Neuronal stem cell (in vitro differentiated cells): Measurements from ENCODE around the gene CSN2.
"Not testable (repeated sequence)": the region's sequence is repeated elsewhere in the genome, so short reads cannot be mapped to it uniquely, and the experiment has no call there.

Experiments used
- DNase-seq: peaks from one replicate; pipeline ENCODE4 v3.0.0-alpha.2; 2013; ENCODE audit warnings: low spot score
- H2AFZ ChIP-seq: one replicate; pipeline ENCODE4 v1.6.1; 2013; ENCODE audit warnings: mild to moderate bottlenecking, low read length, inconsistent platforms
- H2AK5ac ChIP-seq: 2 replicates; pipeline ENCODE4 v1.6.1; 2013; ENCODE audit warnings: low read depth, mild to moderate bottlenecking, inconsistent platforms, low read length, moderate library complexity, mixed read lengths
- H2BK120ac ChIP-seq: 2 replicates; pipeline ENCODE4 v1.6.1; 2013; ENCODE audit warnings: low read depth, mild to moderate bottlenecking, inconsistent platforms, low read length, moderate library complexity, mixed read lengths
- H2BK12ac ChIP-seq: one replicate; pipeline ENCODE4 v1.6.1; 2013; ENCODE audit warnings: low read length, inconsistent platforms
- H2BK15ac ChIP-seq: 2 replicates; pipeline ENCODE4 v1.6.1; 2013; ENCODE audit warnings: mild to moderate bottlenecking, low read length, inconsistent platforms, mixed read lengths
- H2BK5ac ChIP-seq: one replicate; pipeline ENCODE4 v1.6.1; 2013; ENCODE audit warnings: inconsistent platforms, mild to moderate bottlenecking, low read length, moderate library complexity
- H3K14ac ChIP-seq: one replicate; pipeline ENCODE4 v1.6.1; 2013; ENCODE audit warnings: low read length, inconsistent platforms
- H3K18ac ChIP-seq: 2 replicates; pipeline ENCODE4 v1.6.1; 2013; ENCODE audit warnings: low read length, inconsistent platforms
- H3K23ac ChIP-seq: 2 replicates; pipeline ENCODE4 v1.6.1; 2013; ENCODE audit warnings: low read depth, mild to moderate bottlenecking, mixed read lengths, low read length, inconsistent platforms; ENCODE audit not compliant: poor library complexity
- H3K27ac ChIP-seq: replicated peaks from 3 replicates; pipeline ENCODE4 v1.5.1; 2013; ENCODE audit warnings: low read length, inconsistent platforms
- H3K27me3 ChIP-seq, 3 experiments: 2 replicates each; pipeline ENCODE4 v1.6.1; 2013; ENCODE audit warnings: low read length in 3 of 3, mild to moderate bottlenecking in 2 of 3, inconsistent platforms in 1 of 3, low read depth in 1 of 3, mixed read lengths in 1 of 3, moderate library complexity in 1 of 3; ENCODE audit not compliant: control insufficient read depth in 3 of 3, insufficient read depth in 3 of 3
- H3K36me3 ChIP-seq, 2 donors: replicated peaks in 1 of 2; 2 replicates each; pipeline ENCODE4 v1.6.1; 2013; ENCODE audit warnings: low read length in 2 of 2; ENCODE audit not compliant: control insufficient read depth in 2 of 2, insufficient read depth in 2 of 2
- H3K4ac ChIP-seq: 2 replicates; pipeline ENCODE4 v1.6.1; 2013; ENCODE audit warnings: inconsistent platforms, mild to moderate bottlenecking, low read length, moderate library complexity
- H3K4me1 ChIP-seq, 2 donors: 1 replicate in 1 of 2; 2 replicates in 1 of 2; pipeline ENCODE4 v1.6.1; 2013; ENCODE audit warnings: low read length in 2 of 2, low read depth in 1 of 2; ENCODE audit not compliant: control insufficient read depth in 2 of 2, insufficient read depth in 1 of 2
- H3K4me2 ChIP-seq: one replicate; pipeline ENCODE4 v1.6.1; 2013; ENCODE audit warnings: mild to moderate bottlenecking, low read length, inconsistent platforms; ENCODE audit not compliant: insufficient read depth, poor library complexity, severe bottlenecking
- H3K4me3 ChIP-seq, 2 donors: 2 replicates each; pipeline ENCODE4 v1.5.1; 2013; ENCODE audit warnings: low read length in 2 of 2, mild to moderate bottlenecking in 2 of 2, inconsistent platforms in 1 of 2, moderate library complexity in 1 of 2
- H3K79me1 ChIP-seq: one replicate; pipeline ENCODE4 v1.6.1; 2013; ENCODE audit warnings: low read depth, mild to moderate bottlenecking, inconsistent platforms, low read length, moderate library complexity
- H3K9ac ChIP-seq: one replicate; pipeline ENCODE4 v1.6.1; 2013; ENCODE audit warnings: mild to moderate bottlenecking, low read depth, low read length, inconsistent platforms; ENCODE audit not compliant: poor library complexity
- H3K9me3 ChIP-seq, 2 donors: replicated peaks in 1 of 2; 2 replicates each; pipeline versions ENCODE3 to v1.6.1; 2013; ENCODE audit warnings: low read length in 2 of 2, mild to moderate bottlenecking in 2 of 2, inconsistent platforms in 1 of 2, low read depth in 1 of 2, mixed read lengths in 1 of 2, moderate library complexity in 1 of 2; ENCODE audit not compliant: control insufficient read depth in 2 of 2, insufficient read depth in 1 of 2
- H4K8ac ChIP-seq: one replicate; pipeline ENCODE4 v1.6.1; 2013; ENCODE audit warnings: low read depth, mild to moderate bottlenecking, inconsistent platforms, low read length, moderate library complexity
- H4K91ac ChIP-seq: one replicate; pipeline ENCODE4 v1.6.1; 2013; ENCODE audit warnings: low read length, low read depth, mild to moderate bottlenecking, inconsistent platforms; ENCODE audit not compliant: poor library complexity
- WGBS, 2 donors: extraction: QIAGEN DNeasy Blood & Tissue Kit; methylation state at CpG; one replicate each; pipeline ENCODE4 v1.1.7; 2013; ENCODE audit warnings: missing lambda C conversion rate in 2 of 2, mixed read lengths in 1 of 2; ENCODE audit not compliant: insufficient read length in 2 of 2, insufficient replicate concordance in 1 of 2; ENCODE audit errors: extremely low coverage in 2 of 2; 5-methylcytosine and 5-hydroxymethylcytosine counted together

The CSN2 gene

DNA sequence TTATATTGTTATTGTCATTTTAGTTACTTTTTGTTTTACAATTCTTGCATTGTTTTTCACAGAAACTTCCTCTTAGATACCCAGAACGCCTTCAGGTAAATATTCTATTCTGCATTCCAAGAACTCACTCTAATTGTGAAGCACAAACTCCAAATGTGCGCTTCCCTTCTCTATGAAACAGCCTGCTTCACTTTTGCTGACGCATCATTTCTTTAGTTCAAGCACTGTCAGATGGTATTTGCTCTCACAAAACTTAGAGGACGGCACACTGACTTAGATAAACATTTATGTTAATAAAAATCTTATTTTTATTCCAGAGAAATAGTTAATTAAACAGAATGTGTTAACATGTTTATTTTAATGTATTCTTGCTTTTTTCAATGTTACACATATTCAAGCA is 31.4 kb downstream of the CSN2 start:
- Histone ChIP-seq H3K4me1 (no peaks in the 10 kb centered on the region), H2AK5ac (no peak overlapping the region), H3K18ac (no peak overlapping the region), H3K79me1 (no peaks in the 10 kb centered on the region), H3K27ac (no peak overlapping the region), H4K8ac (no peak overlapping the region), H4K91ac (no peak overlapping the region), H3K4ac (no peak overlapping the region), H3K9me3 (no peaks in the 10 kb centered on the region), H3K14ac (no peak overlapping the region), H3K4me2 (no peak overlapping the region), H2BK12ac (no peak overlapping the region), H2BK120ac (no peak overlapping the region), H2AFZ (no peak overlapping the region), H3K4me3 (no peak overlapping the region), H3K36me3 (no peaks in the 10 kb centered on the region), H3K23ac (no peak overlapping the region), H3K9ac (no peak overlapping the region), H2BK5ac (no peak overlapping the region), H2BK15ac (no peak overlapping the region), H3K27me3 (no peaks in the 10 kb centered on the region)
- WGBS, 2 donors = no CpG with 5 or more reads among the region's 4 CpGs
- no peak for DNase-seq

DNA sequence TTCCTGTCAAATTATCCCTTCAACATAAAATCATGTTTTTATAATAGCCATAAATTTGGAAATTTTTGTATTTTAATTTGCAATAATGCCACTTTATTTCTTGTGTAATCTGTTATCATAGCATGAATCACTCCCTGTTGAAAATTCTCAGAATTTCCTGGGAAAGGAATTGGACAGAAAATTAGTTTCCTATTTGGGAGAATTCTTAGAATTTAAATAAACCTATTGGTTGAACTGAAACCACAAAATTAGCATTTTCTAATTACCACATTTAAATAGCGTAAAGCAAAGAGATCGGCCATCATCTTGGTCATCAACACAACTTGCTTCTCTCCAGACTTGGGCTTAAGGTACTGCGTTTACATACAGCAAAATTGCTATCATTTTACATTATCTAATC is 34.8 kb downstream of the CSN2 start, which contains the start of gene CSN1S1:
Gene CSN1S1, plus strand, starts transcription at position 301 of the 400 bp plus-strand sequence. CDS start 1,488 bp downstream, outside the sequence.
- no peaks in the 10 kb centered on the region for H3K9me3 ChIP-seq
- no peak within 1 kb of the TSS for H2BK120ac ChIP-seq
- no peak within 1 kb of the TSS for H4K91ac ChIP-seq
- no peak within 1 kb of the TSS for H4K8ac ChIP-seq
- H2AK5ac ChIP-seq = no peak within 1 kb of the TSS
- no peak within 1 kb of the TSS for H3K4ac ChIP-seq
- no CpG with 5 or more reads among the region's 3 CpGs for WGBS, 2 donors
- H3K4me3 ChIP-seq = no peak within 1 kb of the TSS
- H3K27ac ChIP-seq = no peak within 1 kb of the TSS
- no peaks in the 10 kb centered on the region for H3K79me1 ChIP-seq
- H2AFZ ChIP-seq = no peak within 1 kb of the TSS
- H3K18ac ChIP-seq = no peak within 1 kb of the TSS
- H3K27me3 ChIP-seq = no peaks in the 10 kb centered on the region
- no peak within 1 kb of the TSS for H3K23ac ChIP-seq
- H2BK15ac ChIP-seq = no peak within 1 kb of the TSS
- no peak within 1 kb of the TSS for H2BK5ac ChIP-seq
- H3K36me3 ChIP-seq = no peaks in the 10 kb centered on the region
- H3K14ac ChIP-seq = no peak within 1 kb of the TSS
- H3K4me2 ChIP-seq = no peak within 1 kb of the TSS
- no peak within 1 kb of the TSS for H2BK12ac ChIP-seq
- H3K9ac ChIP-seq = no peak within 1 kb of the TSS
- DNase-seq = no peak
- no peaks in the 10 kb centered on the region for H3K4me1 ChIP-seq

DNA sequence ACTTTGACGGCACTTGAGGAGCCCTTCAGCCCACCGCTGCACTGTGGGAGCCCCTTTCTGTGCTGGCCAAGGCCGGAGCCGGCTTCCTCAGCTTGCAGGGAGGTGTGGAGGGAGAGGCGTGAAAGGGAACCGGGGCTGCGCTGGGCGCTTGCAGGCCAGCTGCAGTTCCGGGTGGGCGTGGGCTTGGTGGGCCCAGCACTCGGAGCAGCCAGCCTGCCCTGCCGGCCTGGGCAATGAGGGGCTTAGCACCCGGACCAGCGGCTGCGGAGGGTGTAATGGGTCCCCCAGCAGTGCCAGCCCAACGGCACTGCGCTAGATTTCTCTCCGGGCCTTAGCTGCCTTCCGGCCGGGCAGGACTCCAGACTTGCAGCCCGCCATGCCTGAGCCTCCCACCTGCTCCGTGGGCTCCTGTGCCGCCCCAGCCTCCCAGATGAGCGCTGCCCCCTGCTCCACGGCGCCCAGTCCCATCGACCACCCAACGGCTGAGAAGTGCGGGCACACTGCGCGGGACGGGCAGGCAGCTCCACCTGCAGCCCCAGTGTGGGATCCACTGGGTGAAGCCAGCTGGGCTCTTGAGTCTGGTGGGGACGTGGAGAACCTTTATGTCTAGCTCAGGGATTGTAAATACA is 41.6 kb downstream of the CSN2 start:
- peak overlapping the region; percentile 45 for H2AFZ ChIP-seq
- DNase-seq, H3K79me1 ChIP-seq, H3K4ac ChIP-seq, H3K27me3 ChIP-seq, H3K27ac ChIP-seq, H4K91ac ChIP-seq, H2BK120ac ChIP-seq, H3K4me2 ChIP-seq, H3K4me1 ChIP-seq, H2BK12ac ChIP-seq, H3K4me3 ChIP-seq, H3K18ac ChIP-seq, H4K8ac ChIP-seq, H2AK5ac ChIP-seq, H2BK15ac ChIP-seq, H3K9me3 ChIP-seq, H2BK5ac ChIP-seq, H3K14ac ChIP-seq, H3K9ac ChIP-seq, H3K23ac ChIP-seq, H3K36me3 ChIP-seq: not testable (repeated sequence)
- WGBS, 2 donors = no CpG with 5 or more reads among the region's 33 CpGs

DNA sequence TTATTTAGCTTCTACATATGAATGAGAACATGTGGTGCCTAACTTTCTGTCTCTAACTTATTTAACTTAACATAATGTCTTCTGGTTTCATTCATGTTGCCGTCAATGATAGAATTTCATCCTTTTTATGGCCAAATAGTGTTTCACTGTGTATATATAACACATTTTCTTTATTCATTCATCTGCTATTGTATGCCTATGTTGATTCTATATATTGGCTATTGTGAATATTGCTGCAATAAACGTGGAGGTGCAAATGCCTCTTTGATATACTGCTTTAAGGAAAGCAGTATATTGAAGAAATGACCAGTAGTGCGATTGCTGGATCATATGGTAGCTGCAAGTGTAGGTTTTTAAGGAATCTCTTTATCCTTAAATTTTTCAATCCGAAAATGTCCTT is 44.7 kb downstream of the CSN2 start:
- Histone ChIP-seq H3K9me3 (no peaks in the 10 kb centered on the region), H2BK120ac (no peak overlapping the region), H3K23ac (no peak overlapping the region), H3K9ac (no peak overlapping the region), H4K8ac (no peak overlapping the region), H3K27ac (no peak overlapping the region), H2BK15ac (no peak overlapping the region), H3K18ac (no peak overlapping the region), H3K36me3 (no peaks in the 10 kb centered on the region), H3K27me3 (no peaks in the 10 kb centered on the region), H3K4ac (no peak overlapping the region), H2AFZ (no peak overlapping the region), H3K4me3 (no peak overlapping the region), H3K14ac (no peak overlapping the region), H2AK5ac (no peak overlapping the region), H3K79me1 (no peaks in the 10 kb centered on the region), H3K4me1 (no peaks in the 10 kb centered on the region), H3K4me2 (no peak overlapping the region), H2BK5ac (no peak overlapping the region), H2BK12ac (no peak overlapping the region), H4K91ac (no peak overlapping the region)
- no CpG with 5 or more reads among the region's 4 CpGs for WGBS, 2 donors
- no peak for DNase-seq
